RPMI8226 (cell line): Measurements from ENCODE around the gene SSTR3.
A peak's percentile ranks its signal among the peaks of the same experiment; 100 is the strongest.
"Not testable (repeated sequence)": the region's sequence is repeated elsewhere in the genome, so short reads cannot be mapped to it uniquely, and the experiment has no call there.

ENCODE experiments used
- DNase-seq: peaks from one replicate; pipeline ENCODE4 v3.0.0-alpha.2; 2015

The SSTR3 gene

GRCh38 chr22:37178350-37179125 lies 33.7 kb downstream of the SSTR3 start:
- no peak for DNase-seq

DNA sequence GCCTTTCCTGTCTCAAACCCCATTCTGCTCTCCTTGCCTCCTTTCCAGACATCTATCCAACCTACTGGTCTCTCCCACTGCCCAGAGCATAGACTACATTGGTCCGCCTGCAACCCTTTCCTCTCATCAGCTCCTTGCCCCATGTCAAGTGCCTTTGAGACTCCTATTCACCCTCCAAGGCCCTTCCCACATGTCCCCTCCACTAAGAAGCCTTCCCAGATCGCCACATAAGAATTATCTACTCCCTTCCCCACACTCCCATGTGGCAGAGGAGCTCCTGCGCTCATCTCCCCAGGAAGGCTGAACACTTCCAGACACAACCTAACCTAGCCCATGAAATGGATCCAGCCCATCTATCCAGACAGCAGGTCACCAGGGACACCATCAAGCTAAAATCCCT lies 34.5 kb downstream of the SSTR3 start:
- DNase-seq = no peak

- DNase-seq = no peak
Observed at GRCh38 chr22:37177221-37177620, 35.1 kb downstream of the SSTR3 start.

DNA sequence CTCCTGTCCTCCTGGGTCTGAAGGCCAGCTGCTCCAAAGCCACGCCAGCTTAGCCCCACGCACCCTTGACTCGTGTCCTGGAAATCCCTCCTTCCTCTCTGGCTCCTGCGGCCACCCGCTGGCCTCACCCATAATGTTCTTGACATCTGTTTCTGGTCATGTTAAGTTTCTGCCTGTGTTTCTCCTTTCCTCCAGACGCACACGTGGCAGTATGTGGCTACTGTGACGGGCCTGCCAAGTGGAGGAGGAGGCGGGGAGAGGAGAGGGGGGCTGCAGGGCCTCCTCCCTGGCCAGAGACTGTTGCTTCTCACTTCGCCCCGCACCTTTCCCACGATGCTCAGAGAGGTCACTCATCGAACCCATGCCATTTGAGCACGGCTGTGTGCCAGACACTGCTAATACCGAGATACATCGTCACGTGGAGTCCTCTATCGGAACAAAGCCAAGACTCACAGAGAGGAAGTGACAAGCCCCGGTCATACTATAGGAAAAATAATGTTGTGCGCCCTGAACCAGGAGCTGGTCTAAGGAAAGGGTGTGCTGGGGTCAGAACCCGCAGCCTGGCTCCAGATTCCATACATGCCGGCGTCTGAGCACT lies 35.7 kb downstream of the SSTR3 start:
- DNase-seq = peak; percentile 78

DNA sequence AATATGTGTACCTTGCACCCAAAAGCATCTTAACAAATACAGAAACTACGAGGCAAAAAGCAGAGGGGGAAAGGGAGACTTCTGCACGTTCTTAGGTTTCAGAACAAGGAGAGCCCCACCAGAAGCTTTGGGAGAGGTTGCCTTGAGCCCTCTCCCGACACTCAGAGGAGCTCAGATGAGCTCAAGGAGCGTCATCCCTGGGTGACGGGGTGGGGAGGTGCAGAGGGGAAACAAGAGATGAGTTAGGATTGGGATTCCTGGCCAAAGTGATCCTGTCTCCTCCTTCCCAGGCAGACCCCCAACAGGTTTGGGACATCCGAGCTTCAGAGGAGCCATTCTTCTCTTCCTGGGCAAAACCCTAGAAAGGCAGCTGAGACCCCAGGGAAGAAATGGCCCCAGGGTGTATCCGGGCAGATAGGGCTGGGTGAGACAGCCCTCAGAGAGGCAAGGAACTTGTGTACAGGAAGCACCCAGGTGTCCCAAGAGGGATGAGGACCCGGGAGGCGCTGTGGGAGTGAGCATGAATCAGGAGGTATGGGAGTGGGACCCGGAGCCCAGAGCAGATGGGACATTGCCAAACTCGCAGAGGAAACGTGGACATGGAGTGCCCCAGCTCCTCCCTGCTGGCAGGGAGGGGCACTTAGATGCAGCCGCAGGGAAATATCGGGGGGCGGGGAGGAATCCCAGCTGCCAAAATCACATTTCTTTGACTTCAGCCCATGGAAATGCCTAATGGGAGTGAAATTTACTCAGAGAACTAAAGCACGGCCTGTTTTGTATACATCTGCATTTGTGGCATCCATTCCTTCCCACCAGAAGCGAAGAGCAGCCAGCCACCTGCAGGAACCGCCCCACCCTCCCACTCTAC lies 36.6 kb downstream of the SSTR3 start:
- DNase-seq = no peak

DNA sequence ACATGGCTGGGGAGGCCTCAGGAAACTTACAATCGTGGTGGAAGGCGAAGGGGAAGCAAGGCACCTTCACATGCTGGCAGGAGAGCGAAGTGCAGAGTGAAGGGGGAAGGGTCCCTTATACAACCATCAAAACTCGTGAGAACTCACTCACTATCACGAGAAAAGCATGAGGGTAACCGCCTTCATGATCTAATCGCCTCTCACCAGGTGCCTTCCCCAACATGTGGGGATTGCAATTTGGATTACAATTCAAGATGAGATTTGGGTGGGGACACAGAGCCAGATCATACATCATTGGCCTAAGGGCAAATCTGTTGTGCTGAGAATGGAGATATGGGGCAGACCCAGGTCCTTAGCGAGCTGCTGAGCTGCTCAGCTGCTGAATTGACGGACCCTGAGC lies 37.3 kb downstream of the SSTR3 start:
- DNase-seq = no peak

DNA sequence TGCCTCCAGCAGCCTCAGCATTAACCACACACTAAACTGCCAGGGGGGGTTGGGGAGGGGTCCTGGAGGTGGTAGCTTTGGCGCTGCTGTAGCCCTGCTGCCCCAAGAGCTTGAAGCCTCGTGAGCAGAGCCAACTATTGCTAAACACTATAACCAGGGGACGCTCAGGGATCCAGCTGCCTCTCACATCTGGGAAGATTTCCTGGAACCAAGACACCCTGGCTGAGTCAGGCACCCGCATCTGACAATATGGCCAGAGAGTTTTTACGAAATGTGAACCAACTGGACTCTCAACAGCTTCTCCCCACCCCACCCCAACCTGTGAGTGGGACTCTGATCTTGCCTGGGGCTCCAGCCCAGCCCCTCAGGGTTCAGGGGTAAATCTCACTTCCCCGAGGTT lies 38.6 kb downstream of the SSTR3 start:
- DNase-seq = no peak

- no peak for DNase-seq
Observed at GRCh38 chr22:37172266-37173245, 39.7 kb downstream of the SSTR3 start.

DNA sequence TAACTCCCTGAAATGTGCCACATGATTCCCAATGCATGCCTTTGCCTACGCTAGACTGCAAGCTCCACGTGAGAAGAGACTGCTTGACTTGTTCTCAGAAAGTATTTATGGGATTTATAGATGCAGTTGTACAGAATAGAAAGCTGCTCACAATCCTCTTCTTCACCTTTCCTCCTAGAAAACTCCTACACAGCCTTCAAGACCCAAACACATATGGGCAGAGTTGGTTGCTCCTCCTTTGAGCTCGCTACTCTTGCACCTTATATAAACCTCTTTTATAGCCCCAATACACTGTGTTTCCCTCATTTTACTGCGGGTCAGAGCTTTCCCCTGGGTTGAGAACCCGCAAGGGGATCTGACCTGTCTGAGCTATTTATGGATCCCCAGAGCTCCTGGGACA lies 40.6 kb downstream of the SSTR3 start:
- no peak for DNase-seq

DNA sequence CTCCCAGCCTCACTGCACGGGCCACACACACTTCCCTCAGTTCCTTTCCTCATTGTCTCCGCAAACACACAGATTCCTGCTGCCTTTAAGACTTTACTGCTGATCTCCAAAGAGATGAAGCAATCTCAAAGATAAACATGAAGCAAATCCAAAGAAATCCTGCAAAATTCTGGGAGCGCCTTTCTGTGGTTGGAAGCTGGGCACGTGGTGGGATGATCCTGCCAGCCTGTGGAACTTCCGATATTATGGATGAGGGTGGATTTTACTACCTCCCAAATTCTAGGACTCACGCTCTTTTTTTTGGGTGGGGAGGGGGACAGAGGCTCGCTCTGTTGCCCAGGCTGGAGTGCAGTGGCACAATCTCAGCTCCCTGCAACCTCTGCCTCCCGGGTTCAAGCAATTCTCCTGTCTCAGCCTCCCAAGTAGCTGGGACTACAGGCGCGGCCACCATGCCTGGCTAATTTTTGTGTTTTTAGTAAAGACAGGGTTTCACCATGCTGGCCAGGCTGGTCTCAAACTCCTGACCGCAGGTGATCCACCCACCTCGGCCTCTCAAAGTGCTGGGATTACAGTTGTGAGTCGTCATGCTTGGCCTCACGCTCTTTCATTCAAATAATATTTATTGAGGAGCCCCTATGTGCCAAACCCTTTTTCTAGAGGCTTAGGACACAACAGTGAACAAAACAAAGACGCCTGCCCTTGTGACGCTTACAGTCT lies 41.4 kb downstream of the SSTR3 start:
- DNase-seq = not testable (repeated sequence)

DNA sequence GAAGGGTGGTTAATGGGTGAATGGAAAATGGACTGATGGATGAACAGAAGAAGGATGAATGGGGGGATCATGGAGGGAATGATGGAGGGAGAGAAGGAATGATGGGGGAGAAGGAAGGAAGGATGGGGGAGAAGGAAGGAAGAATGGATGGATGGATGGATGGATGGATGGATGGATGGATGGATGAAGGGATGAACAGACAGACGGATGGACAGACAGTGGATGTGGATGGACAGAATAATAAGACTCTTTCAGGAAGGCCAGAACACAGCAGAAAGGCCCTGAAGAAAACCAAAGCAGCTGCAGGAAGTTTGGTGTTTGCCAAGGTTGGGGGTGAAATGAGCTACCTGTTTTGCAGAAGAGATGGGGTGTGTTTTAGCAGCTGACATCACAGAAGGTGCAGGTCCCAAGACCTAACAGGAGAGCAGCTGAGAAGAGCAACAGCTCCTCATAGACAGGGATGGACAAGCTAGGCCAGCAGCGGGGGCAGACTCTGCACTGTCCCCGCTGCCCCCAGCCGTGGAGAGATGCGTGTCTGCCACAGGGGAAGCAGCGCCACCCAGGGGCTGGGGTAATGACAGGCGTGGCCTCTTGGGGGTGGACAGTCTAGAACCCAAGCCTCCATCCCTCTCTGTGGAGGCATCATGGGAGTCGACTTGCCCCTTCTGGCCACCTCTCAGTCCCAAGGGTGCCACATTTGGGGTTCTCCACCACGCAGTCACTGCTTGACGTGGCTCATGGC lies 42.2 kb downstream of the SSTR3 start:
- no peak for DNase-seq

DNA sequence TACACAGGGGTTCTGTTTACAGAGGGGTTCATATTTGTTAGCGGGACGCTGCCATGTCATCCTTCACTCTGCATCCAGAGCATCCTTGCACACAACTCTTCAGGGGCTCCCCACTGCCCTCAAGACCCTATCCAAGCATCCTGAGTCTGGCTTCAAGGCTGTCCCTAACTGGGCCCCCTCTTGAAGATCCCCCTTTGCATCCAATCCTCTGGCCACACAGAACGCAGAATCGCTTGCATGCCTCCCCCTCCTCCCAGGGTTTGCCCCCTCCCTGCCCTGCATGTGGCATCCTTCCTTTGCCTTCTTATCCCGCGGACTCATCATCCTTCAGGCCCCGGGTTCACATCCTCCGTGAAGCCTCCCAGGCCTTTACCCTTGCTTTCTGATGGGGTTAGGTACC lies 42.9 kb downstream of the SSTR3 start:
- DNase-seq = no peak

DNA sequence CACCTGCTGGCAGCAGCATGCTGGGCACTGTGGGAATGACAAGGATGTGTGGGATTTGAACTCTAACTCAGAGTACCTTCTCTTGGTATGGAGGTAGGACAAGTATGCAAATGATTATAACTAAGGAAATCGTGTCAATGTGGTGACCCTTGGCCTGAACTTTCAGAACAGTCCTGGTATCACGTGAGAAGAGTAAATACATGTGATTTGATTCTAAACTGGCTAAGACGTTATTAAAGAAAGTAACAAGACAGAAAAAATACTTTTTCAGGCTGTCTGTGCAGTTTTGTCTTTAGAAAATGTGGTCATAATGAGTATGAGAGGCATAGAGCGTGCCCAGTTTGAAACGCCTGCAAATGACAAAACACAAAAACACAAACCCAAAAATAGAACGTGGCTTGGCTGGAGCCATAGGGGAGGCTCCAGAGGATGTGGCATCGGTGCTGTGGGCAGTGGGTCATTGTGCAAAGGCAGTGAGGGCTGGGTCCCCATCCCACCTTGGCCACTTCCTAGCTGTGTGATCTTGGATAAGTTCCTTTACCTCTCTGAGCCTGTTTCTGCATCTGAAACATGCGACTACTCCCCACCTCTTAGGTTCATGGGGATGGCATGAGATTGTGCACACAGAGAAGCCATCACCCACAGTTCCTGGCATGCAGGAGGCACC lies 44.2 kb downstream of the SSTR3 start:
- no peak for DNase-seq

- DNase-seq = no peak
Observed at GRCh38 chr22:37167176-37167980, 44.9 kb downstream of the SSTR3 start.

- peak; percentile 81 for DNase-seq
Observed at GRCh38 chr22:37166675-37167066, 45.6 kb downstream of the SSTR3 start.

GRCh38 chr22:37165940-37166674 lies 46.2 kb downstream of the SSTR3 start:
- DNase-seq = no peak

GRCh38 chr22:37165066-37165465 lies 47.2 kb downstream of the SSTR3 start:
- no peak for DNase-seq

- DNase-seq = no peak
Observed at GRCh38 chr22:37164505-37164887, 47.8 kb downstream of the SSTR3 start.
